ENCODE measurements around the gene SLC23A1. TPM values are rescaled to one million over a fixed set of nuclear protein-coding genes. Genes with fewer than 3 reads are reported as not detected.

SLC23A1 gene
- total and polyA plus RNA-seq, 2 of the 13 experiments (the other 11 are each of a cell fraction or from before 2014, with no cell fraction given): 6.0 to 6.6 TPM

- TF ChIP-seq, protein P1, sequence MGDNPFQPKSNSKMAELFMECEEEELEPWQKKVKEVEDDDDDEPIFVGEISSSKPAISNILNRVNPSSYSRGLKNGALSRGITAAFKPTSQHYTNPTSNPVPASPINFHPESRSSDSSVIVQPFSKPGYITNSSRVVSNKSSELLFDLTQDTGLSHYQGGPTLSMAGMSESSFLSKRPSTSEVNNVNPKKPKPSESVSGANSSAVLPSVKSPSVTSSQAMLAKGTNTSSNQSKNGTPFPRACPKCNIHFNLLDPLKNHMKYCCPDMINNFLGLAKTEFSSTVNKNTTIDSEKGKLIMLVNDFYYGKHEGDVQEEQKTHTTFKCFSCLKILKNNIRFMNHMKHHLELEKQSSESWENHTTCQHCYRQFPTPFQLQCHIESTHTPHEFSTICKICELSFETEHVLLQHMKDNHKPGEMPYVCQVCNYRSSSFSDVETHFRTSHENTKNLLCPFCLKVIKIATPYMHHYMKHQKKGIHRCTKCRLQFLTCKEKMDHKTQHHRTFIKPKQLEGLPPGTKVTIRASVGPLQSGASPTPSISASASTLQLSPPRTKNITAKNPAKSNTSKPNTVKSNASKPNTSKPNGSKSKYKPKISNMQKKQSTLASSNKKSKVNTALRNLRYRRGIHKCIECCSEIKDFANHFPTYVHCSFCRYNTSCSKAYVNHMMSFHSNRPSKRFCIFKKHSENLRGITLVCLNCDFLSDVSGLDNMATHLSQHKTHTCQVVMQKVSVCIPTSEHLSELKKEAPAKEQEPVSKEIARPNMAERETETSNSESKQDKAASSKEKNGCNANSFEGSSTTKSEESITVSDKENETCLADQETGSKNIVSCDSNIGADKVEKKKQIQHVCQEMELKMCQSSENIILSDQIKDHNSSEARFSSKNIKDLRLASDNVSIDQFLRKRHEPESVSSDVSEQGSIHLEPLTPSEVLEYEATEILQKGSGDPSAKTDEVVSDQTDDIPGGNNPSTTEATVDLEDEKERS (CRISPR knock-in tag; IDR thresholded peaks at IDR 0.05): no peak
- TF ChIP-seq ZZZ3 (CRISPR knock-in tag; IDR thresholded peaks at IDR 0.05; ENCODE audit: borderline replicate concordance) (no peak), ARNT2 (CRISPR knock-in tag; IDR thresholded peaks at IDR 0.05; ENCODE audit: low read depth) (no peak), HNF4A (CRISPR knock-in tag; IDR thresholded peaks at IDR 0.05) (peak; percentile 16; the same call in 1 of the 2 replicates), AKAP8 (CRISPR knock-in tag; IDR thresholded peaks at IDR 0.05) (no peak), ZNF138 (CRISPR knock-in tag; IDR thresholded peaks at IDR 0.05; ENCODE audit: low read depth) (no peak), RFX1 (IDR thresholded peaks at IDR 0.05) (no peak), PAWR (CRISPR knock-in tag; IDR thresholded peaks at IDR 0.05; ENCODE audit: borderline replicate concordance) (no peak), ZNF614 (CRISPR knock-in tag; IDR thresholded peaks at IDR 0.05; ENCODE audit: borderline replicate concordance) (0 out of 2 replicates have a peak, but pooled peaks have one; percentile 52), SMC3 (IDR thresholded peaks at IDR 0.05; ENCODE audit: low read length) (peak; percentile 74), ZNF768 (CRISPR knock-in tag; IDR thresholded peaks at IDR 0.05) (no peak)
- TF ChIP-seq, protein P2, sequence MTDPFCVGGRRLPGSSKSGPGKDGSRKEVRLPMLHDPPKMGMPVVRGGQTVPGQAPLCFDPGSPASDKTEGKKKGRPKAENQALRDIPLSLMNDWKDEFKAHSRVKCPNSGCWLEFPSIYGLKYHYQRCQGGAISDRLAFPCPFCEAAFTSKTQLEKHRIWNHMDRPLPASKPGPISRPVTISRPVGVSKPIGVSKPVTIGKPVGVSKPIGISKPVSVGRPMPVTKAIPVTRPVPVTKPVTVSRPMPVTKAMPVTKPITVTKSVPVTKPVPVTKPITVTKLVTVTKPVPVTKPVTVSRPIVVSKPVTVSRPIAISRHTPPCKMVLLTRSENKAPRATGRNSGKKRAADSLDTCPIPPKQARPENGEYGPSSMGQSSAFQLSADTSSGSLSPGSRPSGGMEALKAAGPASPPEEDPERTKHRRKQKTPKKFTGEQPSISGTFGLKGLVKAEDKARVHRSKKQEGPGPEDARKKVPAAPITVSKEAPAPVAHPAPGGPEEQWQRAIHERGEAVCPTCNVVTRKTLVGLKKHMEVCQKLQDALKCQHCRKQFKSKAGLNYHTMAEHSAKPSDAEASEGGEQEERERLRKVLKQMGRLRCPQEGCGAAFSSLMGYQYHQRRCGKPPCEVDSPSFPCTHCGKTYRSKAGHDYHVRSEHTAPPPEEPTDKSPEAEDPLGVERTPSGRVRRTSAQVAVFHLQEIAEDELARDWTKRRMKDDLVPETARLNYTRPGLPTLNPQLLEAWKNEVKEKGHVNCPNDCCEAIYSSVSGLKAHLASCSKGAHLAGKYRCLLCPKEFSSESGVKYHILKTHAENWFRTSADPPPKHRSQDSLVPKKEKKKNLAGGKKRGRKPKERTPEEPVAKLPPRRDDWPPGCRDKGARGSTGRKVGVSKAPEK (CRISPR knock-in tag; IDR thresholded peaks at IDR 0.05; ENCODE audit: borderline replicate concordance): no peak
- TF ChIP-seq, protein P3, sequence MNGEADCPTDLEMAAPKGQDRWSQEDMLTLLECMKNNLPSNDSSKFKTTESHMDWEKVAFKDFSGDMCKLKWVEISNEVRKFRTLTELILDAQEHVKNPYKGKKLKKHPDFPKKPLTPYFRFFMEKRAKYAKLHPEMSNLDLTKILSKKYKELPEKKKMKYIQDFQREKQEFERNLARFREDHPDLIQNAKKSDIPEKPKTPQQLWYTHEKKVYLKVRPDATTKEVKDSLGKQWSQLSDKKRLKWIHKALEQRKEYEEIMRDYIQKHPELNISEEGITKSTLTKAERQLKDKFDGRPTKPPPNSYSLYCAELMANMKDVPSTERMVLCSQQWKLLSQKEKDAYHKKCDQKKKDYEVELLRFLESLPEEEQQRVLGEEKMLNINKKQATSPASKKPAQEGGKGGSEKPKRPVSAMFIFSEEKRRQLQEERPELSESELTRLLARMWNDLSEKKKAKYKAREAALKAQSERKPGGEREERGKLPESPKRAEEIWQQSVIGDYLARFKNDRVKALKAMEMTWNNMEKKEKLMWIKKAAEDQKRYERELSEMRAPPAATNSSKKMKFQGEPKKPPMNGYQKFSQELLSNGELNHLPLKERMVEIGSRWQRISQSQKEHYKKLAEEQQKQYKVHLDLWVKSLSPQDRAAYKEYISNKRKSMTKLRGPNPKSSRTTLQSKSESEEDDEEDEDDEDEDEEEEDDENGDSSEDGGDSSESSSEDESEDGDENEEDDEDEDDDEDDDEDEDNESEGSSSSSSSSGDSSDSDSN (CRISPR knock-in tag; IDR thresholded peaks at IDR 0.05): no peak; the same call in 1 of the 2 replicates
- TF ChIP-seq, protein P4, sequence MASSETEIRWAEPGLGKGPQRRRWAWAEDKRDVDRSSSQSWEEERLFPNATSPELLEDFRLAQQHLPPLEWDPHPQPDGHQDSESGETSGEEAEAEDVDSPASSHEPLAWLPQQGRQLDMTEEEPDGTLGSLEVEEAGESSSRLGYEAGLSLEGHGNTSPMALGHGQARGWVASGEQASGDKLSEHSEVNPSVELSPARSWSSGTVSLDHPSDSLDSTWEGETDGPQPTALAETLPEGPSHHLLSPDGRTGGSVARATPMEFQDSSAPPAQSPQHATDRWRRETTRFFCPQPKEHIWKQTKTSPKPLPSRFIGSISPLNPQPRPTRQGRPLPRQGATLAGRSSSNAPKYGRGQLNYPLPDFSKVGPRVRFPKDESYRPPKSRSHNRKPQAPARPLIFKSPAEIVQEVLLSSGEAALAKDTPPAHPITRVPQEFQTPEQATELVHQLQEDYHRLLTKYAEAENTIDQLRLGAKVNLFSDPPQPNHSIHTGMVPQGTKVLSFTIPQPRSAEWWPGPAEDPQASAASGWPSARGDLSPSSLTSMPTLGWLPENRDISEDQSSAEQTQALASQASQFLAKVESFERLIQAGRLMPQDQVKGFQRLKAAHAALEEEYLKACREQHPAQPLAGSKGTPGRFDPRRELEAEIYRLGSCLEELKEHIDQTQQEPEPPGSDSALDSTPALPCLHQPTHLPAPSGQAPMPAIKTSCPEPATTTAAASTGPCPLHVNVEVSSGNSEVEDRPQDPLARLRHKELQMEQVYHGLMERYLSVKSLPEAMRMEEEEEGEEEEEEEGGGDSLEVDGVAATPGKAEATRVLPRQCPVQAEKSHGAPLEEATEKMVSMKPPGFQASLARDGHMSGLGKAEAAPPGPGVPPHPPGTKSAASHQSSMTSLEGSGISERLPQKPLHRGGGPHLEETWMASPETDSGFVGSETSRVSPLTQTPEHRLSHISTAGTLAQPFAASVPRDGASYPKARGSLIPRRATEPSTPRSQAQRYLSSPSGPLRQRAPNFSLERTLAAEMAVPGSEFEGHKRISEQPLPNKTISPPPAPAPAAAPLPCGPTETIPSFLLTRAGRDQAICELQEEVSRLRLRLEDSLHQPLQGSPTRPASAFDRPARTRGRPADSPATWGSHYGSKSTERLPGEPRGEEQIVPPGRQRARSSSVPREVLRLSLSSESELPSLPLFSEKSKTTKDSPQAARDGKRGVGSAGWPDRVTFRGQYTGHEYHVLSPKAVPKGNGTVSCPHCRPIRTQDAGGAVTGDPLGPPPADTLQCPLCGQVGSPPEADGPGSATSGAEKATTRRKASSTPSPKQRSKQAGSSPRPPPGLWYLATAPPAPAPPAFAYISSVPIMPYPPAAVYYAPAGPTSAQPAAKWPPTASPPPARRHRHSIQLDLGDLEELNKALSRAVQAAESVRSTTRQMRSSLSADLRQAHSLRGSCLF (CRISPR knock-in tag; IDR thresholded peaks at IDR 0.05; ENCODE audit: borderline replicate concordance): no peak
Observed at GRCh38 chr5:139385061-139386049, 2.3 kb upstream of the SLC23A1 start (continued).

All from HepG2 (cell line).